ENCODE results near the gene DMAC2. TPM values are rescaled to one million over a fixed set of nuclear protein-coding genes. Genes with fewer than 3 reads are reported as not detected.
"Not testable (repeated sequence)": the region's sequence is repeated elsewhere in the genome, so short reads cannot be mapped to it uniquely, and the experiment has no call there.

The DMAC2 gene
- polyA plus RNA-seq, 4 donors, result 37.2 to 65.0 (median 54.2) TPM

DNA sequence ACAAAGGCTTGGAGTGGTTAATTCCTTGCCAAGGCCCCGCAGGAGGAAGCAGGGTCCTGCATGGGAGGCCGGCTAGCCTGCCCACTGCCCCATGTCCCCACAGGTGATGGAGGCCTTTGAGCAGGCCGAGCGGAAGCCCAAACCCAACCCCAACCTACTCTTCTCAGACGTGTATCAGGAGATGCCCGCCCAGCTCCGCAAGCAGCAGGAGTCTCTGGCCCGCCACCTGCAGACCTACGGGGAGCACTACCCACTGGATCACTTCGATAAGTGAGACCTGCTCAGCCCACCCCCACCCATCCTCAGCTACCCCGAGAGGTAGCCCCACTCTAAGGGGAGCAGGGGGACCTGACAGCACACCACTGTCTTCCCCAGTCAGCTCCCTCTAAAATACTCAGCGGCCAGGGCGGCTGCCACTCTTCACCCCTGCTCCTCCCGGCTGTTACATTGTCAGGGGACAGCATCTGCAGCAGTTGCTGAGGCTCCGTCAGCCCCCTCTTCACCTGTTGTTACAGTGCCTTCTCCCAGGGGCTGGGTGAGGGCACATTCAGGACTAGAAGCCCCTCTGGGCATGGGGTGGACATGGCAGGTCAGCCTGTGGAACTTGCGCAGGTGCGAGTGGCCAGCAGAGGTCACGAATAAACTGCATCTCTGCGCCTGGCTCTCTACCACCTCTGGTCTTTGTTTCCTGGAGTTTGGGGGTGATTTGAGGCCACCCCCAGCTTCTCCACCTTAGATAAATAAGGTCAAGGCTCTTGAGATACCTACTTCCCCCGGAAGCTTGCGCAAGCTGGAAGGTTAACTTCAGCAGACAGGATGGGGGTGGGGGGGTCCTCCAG lies 15.2 kb downstream of the DMAC2 start:
- no peak for DNase-seq (ENCODE audit: low read depth in 4 of 4, low spot score in 3 of 4)

DNA sequence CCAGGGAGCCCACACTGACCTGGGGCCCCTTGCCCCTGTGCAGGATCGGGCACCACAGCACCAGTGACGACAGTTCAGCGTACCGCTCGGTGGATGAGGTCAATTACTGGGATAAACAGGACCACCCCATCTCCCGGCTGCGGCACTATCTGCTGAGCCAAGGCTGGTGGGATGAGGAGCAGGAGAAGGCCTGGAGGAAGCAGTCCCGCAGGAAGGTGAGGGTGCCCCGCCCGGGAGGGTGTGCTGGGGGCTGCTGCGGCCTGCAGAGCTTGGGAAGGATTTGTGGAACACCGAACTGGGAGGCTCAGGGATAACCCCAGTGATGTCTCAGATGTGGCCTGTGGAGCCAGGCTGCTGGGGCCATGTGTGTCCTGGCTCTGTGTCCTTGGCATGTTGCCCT lies 16.8 kb downstream of the DMAC2 start:
- DNase-seq (ENCODE audit: low read depth in 4 of 4, low spot score in 3 of 4), result no peak

DNA sequence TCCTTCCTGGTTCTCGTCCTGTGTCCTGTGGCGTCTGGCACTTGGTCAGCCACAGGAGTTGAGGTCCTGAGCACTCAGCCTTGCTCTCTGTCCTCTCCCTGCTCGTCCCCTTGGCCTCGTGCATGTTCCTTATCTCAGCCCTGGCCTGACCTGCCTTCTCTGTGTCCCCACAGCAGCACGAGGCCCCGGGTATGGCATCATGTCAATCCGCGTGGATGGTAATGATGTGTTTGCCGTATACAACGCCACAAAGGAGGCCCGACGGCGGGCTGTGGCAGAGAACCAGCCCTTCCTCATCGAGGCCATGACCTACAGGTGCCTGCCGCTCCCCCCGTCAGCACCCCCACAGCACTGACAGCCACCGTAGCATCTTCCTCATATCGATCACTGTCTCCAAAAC lies 17.3 kb downstream of the DMAC2 start:
- DNase-seq (ENCODE audit: low read depth in 4 of 4, low spot score in 3 of 4), result no peak

DNA sequence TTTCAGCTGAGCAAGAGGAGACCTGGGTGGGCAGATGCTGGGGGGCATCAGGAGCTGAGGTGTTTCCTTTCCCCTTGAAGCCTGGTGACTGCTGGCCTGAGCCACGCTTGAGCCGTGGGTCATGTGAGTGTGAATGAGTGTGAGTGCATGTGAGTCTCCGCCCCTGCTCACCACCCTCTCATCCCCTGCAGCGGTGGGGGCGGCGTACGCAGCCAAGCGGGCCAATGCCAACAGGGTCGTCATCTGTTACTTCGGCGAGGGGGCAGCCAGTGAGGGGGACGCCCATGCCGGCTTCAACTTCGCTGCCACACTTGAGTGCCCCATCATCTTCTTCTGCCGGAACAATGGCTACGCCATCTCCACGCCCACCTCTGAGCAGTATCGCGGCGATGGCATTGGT lies 17.7 kb downstream of the DMAC2 start:
- no peak for DNase-seq (ENCODE audit: low read depth in 4 of 4, low spot score in 3 of 4)

DNA sequence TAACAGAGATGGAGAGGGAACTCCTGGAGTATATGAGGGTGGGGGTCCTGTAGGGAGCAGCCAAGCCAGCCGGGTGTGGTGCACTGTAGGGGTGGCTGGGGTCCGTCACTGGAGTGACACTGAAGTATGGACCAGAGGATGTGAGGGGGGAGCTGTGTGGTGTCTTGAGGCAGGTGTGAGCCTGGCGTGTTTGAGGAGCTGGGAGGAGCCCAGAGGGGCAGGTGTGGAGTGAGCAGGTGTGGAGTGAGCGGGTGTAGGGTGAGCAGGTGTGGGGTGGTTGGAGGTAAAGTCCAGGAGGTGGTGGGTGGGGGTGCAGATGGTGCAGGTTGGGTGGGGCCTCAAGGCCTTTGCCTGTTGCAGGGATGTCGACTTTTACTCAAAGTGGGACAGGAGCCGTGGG lies 18.4 kb downstream of the DMAC2 start:
- no peak for DNase-seq (ENCODE audit: low read depth in 4 of 4, low spot score in 3 of 4)

DNA sequence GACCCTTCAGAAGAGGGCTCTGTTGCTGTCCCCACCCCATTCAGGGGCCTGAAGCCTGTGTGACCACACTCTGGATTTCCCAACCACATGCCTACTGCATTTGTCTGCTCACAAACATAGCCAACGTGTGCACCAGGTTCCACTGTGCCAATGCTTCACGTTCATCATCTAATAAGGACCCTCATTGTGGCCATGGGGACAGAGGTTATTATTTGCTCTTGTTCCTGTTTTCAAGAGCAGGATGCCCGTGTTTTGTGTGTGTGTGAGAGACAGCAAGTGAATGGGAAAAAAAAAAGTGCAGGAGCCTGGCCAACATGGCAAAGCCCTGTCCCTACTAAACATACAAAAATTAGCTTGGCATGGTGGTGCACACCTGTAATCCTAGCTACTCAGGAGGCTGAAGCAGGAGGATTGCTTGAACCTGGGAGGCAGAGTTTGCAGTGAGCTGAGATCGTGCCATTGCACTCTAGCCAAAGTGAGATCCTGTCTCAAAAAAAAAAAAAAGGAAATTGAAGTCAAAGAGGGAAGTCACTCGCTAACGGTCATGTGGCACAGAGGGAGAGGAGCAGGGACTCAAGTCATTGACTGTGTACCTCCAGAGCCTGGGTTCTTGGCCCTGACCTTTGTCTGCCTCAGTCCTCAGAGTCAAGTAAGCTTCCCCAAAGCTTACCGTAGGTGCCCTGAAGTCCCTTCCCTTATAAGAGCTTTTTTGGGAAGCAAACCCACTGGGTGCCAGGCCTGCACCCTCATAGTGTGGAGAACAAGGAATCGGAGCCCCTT lies 19.4 kb downstream of the DMAC2 start:
- no peak for DNase-seq (ENCODE audit: low read depth in 4 of 4, low spot score in 3 of 4)

DNA sequence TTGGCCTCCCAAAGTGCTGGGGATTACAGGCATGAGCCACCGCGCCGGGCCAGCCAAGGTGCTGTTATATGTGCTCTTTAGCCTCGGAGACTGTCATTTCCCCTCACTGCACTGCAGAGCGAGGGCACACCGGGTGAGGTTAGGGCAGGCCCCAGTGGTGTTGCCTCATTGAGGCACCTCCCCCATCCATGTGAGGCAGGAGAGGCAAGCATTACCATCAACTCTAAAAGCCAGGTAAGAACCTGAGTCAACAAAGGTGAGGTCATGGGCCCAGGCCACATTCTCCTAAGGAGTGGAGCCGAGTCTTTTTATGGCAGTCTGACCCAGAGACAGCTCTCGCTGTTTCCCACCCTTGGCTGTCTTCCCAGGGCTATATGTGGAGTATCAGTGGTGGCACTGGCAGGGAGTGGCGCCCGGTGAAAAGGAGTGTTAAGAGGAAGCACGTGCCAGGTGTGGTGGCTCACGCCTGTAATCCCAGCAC lies 23.5 kb downstream of the DMAC2 start:
- no peak for DNase-seq (ENCODE audit: low read depth in 4 of 4, low spot score in 3 of 4)

DNA sequence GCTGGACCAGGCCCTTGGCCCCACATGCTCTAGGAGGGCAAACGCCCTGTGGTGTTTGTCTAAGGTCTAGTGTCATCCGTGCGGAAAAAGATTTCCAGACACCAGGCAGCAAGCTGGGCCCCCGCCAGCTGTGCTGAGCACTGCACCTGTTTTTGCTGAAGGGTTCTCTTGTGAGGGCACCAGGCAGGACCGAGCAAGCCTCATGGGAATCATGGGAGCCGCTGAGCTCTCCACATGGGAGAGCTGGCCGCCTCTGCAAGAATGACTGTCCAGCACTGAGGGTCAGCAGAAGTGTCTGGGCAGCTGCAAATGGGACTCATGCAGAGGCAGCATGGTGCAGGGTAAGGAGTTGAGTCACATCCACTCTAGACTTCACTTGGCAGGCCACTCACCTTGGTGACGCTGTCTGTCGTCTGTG lies 24.5 kb downstream of the DMAC2 start:
- no peak for DNase-seq (ENCODE audit: low read depth in 4 of 4, low spot score in 3 of 4)

DNA sequence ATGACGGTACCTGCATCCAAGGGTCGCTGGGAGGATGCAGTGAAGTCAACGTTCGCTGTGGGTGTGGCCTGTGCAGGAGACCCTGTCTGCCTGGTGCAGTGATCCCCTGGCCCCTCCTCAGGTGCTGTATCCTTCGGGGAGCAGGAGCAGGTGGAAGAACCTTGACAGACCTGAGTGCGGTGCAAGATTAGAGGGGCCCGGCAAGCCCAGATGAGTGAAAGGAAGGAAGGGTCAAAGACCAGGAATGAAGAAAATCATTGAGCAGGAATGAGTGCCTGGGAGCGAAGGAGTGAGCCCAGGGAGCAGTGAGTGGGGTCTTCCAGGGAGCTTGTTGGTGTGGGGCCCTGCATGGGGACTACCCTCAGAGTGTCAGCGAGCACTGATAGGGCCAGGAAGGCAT lies 25.3 kb downstream of the DMAC2 start:
- DNase-seq (ENCODE audit: low read depth in 4 of 4, low spot score in 3 of 4), result no peak

DNA sequence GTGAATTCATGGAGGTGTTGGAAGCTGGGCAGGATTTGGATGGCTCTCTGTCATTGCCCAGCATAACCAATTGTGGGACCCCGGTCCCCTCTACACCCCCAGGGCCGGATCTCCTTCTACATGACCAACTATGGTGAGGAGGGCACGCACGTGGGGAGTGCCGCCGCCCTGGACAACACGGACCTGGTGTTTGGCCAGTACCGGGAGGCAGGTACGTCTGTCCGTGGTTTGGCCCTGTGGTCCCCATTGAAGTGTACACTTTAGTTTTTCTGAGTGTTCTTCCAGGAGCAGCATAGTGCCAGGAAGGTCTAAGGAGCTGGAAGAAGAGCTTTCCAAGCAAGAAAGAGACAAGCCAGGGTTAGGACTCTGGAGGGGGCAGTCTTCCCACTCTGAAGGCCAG lies 25.8 kb downstream of the DMAC2 start:
- DNase-seq (ENCODE audit: low read depth in 4 of 4, low spot score in 3 of 4), result no peak

DNA sequence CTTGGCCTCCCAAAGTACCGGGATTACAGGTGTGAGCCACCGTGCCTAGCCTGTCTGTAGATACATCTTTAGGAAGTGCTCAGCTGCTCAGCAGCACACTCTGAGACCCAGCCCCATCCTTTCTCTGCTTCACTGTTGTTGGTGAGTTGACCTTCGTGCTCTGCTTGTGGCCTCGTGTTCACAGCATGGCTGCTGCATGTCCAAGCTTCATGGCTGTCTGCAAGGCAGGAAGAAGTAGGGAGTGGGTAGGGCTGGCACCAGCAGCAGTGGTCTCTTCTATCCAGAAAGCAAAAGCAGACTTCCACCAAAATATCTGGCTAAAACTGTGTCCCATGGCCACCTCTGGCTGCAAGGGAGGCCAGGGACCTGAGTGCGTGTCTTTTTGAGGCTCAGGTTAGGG lies 26.8 kb downstream of the DMAC2 start:
- DNase-seq (ENCODE audit: low read depth in 4 of 4, low spot score in 3 of 4), result no peak

DNA sequence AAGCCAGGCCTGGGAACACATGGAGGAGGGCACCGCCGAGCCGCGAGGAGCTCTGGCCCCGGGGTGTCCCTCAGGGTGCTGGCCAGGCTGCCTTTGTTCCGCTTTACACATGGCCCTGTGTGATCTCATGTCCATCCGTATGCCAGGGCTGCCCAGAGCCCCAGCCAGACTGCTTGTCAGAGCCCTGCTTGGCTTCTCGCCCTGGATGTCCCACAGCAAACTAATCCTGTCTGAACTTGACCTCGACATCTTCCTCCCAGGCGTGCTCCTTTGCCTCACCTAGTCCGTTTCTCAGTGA lies 27.8 kb downstream of the DMAC2 start:
- no peak for DNase-seq (ENCODE audit: low read depth in 4 of 4, low spot score in 3 of 4)

DNA sequence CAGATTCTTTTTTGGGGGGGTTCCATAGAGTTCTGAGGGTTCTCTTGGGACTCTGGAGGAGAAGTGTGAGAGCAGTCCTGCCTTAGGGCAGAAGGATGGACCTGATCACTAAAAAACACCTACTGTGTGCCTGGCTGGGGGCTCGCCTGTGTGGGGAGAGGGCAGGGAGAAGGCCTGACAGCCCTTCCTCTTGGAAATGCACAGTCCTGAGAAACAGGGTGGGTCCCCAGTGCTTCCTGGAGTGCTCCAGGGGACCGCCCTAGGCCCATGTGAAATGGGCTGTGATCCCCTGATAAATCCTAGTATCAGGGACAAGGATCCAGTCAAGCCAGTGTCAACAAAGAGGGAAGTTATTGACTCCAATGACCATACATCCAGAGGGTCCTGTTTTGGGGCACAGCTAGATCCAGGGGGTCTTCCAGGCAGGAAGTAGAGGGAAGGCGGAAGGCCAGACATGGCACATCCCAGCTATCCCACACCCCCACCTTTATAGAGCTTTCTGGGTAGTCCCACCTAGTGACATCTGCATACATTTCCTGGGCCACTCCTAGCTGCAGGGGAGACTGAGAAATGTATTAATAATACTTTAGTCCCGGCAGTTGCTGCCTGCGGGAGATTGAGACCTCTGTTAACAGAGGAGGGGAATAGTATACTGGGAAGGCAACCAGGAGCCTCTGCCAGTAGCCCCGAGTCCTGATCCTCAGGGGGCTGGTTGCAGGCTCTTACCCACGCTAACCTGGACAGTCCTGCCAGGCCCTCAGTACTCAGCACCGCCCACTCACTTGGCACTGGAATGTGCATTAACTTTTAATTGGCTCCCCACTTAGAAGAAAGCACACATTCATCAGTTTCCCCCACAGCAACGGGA lies 28.4 kb downstream of the DMAC2 start:
- no peak for DNase-seq (ENCODE audit: low read depth in 4 of 4, low spot score in 3 of 4)

DNA sequence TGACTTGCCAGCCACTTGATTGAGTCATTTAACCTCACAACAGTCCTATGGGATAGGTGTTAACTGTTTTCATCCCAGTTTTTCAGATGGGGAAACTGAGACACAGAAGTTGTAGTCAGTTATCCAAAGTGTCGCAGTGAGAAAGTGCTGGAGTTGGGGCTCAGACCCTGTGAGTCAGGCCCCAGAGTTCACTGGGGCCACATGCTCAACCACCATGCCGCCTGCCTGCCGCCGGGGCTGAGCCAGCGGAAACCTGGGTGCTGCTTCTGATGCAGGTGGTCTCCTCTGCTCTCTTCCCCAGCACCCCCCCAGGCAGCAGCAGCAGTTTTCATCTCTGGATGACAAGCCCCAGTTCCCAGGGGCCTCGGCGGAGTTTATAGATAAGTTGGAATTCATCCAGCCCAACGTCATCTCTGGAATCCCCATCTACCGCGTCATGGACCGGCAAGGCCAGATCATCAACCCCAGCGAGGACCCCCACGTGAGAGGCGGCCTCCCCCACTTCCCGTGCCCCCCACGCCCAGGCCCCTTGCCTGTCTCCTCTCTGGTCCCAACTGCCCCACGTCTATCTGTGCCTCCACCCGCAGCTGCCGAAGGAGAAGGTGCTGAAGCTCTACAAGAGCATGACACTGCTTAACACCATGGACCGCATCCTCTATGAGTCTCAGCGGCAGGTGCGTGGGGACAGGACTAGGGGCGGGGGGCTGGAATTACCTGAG lies 29.2 kb downstream of the DMAC2 start:
- DNase-seq (ENCODE audit: low read depth in 4 of 4, low spot score in 3 of 4), result no peak

DNA sequence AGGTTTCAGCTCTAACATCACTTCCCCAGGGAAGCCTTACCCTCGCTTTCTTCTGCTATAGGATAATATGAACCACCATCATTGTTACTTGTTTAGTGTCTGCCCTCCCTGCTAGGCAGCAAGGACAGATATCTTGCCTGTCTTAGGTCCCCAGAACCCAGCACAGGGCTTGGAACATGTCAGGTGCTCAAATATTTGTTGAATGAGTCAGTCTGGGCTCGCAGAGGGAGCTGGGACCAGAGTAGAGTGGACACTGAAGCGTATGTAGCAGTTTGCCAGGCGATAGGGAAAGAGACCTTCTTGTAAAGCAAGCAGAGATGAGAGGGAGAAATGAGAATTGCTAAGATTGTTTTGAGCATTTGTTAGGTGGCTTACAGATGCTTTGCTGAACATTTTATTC lies 30.4 kb downstream of the DMAC2 start:
- no peak for DNase-seq (ENCODE audit: low read depth in 4 of 4, low spot score in 3 of 4)

DNA sequence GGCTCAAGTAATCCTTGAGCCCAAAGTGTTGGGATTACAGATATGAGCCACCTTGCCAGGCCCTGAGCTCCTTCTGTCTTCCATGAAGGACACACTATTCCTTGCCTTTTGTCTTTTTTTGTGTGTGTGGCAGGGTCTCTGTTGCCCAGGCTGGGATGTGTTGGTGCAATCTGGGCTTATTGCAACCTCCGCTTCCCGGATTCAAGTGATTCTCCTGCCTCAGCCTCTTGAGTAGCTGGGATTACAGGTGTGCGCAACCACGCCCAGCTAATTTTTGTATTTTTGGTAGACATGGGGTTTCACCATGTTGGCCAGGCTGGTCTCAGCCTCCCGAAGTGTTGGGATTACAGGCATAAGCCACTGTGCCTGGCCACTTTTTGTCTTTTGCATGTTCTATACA lies 30.9 kb downstream of the DMAC2 start:
- DNase-seq (ENCODE audit: low read depth in 4 of 4, low spot score in 3 of 4), result not testable (repeated sequence)

DNA sequence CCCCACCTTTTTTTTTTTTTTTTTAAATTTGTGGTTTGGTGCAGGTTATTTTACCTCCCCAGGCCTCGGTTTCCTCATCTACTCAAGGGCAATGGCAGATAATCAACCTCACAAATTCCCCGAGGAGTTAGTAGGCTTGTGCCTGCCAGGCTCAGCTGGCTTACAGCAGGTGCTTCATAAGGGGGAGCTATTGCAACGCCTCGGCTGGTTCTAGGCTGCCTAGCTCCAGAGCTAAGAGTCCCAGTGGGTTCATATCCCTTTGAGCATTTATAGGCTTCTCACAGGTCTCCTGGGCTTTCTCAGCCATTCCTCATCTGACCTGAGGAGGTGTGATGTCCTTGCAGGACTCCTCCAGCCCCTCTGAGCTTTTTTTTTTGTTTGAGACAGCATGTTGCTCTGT lies 31.5 kb downstream of the DMAC2 start:
- DNase-seq (ENCODE audit: low read depth in 4 of 4, low spot score in 3 of 4), result no peak

DNA sequence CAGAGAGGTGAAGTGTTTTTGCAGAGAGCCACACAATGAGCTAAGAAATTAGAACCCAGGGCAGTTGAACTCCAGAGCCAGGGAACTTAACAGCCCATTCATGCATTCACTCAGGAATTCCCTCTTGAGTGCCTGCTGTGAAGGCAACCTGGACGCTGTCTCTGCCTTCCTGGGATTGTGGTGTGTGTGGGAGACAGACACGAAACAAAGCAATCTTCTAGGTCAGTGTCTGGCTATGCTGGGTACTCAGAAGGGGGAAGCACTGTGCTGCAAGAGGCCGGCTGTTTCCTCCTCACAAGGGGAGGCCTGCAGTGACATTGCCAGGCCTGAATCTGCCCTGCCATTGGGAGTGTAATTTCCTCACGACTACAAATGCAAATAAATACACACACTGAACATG lies 32.4 kb downstream of the DMAC2 start:
- DNase-seq (ENCODE audit: low read depth in 4 of 4, low spot score in 3 of 4), result no peak

DNA sequence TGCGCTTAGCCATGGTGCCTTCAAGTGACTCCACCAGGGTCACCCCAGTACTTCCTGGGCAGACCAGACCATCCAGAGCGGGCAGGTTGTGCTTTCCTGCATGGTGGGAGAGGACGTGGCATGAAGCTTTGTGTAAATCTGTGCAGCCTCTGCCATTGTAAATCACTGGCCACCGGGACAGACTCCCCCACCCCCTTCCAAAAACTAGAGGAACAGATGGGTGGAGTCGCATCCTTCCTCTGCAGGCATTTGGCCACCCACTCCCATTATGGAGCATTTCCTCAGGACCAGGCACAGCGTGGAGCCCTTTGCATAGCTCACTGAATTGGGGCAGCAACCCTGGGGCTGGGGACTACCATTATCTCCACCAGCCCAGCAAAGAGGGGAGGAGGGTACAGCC lies 33.9 kb downstream of the DMAC2 start:
- DNase-seq (ENCODE audit: low read depth in 4 of 4, low spot score in 3 of 4), result no peak

DNA sequence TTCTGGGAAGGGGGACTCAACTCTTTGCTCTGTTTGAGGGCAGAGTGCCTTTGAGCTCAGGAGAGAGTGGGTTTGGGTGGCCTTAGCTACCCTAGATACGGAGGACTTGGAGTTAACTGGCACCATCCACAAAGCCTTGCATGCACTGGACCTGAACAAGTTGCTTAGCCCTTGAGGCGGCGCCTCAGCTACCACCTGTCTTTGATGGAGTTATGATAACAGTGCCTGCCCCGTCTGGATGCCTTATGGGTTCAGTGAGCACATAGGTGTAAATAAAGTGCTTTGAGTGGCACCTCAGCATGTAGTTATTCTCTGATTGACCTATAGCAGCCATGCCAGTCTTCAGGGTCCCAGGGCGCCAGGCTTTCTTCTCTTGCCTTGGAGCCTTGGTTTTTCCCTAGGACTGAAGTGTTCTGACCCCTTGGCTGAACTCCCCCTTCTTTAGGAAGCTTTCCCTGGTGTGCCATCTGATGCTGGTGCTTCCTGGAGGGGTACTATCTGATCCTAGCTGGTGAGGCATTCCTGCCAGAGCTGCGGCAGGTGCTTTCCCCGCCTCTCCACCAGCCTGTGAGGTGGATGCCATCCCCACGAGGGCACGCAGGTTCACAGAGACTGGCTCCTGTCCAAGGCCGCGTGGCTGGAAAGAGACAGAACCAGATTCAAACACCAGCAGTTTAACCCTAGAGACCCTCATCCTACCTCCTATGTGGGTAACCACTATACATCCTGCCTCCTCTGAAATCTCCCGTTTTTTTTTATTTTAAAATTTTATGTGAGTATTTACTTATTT lies 36.3 kb downstream of the DMAC2 start:
- no peak for DNase-seq (ENCODE audit: low read depth in 4 of 4, low spot score in 3 of 4)
